ENCODE measurements around the gene GPSM1.

GPSM1 gene

DNA sequence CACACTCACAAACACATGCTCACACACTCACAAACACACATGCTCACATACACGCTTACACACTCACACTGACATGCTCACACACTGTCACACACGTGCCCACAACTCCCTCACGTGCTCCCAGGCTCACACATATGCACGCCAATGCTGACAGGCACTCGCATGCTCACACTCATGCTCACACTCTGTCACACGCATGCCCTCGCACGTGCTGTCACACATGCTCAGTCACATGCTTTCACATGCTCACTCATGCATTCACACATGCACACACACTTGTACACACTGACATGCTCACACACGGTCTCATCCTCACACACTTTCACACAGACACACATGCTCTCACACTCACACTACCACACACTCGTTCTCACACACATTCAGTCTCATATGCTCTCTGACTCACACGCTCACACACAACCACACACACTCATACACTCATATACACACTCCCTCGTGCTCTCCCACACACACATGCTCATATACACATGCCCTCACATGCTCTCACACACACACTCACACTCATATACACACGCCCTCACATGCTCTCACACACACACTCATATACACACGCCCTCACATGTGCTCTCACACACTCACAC lies 33.8 kb upstream of the GPSM1 start:
- TF ChIP-seq, protein P1, sequence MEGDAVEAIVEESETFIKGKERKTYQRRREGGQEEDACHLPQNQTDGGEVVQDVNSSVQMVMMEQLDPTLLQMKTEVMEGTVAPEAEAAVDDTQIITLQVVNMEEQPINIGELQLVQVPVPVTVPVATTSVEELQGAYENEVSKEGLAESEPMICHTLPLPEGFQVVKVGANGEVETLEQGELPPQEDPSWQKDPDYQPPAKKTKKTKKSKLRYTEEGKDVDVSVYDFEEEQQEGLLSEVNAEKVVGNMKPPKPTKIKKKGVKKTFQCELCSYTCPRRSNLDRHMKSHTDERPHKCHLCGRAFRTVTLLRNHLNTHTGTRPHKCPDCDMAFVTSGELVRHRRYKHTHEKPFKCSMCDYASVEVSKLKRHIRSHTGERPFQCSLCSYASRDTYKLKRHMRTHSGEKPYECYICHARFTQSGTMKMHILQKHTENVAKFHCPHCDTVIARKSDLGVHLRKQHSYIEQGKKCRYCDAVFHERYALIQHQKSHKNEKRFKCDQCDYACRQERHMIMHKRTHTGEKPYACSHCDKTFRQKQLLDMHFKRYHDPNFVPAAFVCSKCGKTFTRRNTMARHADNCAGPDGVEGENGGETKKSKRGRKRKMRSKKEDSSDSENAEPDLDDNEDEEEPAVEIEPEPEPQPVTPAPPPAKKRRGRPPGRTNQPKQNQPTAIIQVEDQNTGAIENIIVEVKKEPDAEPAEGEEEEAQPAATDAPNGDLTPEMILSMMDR (IDR thresholded peaks at IDR 0.05; ENCODE audit: low read depth, low read length, missing control alignments), result no peak
- in situ Hi-C loops (cut with HindIII; ENCODE audit: low pct_ligation_motif_present, low sequenced_read_pairs), result no loop called here
- H3K27ac ChIP-seq, result no peak overlapping the region
- DNase-seq, result no peak
- no peaks in the 10 kb centered on the region for H3K36me3 ChIP-seq (replicated peaks)
- H3K4me3 ChIP-seq (ENCODE audit: low read depth, low read length), result no peak overlapping the region
- H3K27me3 ChIP-seq (replicated peaks), result no peaks in the 10 kb centered on the region

DNA sequence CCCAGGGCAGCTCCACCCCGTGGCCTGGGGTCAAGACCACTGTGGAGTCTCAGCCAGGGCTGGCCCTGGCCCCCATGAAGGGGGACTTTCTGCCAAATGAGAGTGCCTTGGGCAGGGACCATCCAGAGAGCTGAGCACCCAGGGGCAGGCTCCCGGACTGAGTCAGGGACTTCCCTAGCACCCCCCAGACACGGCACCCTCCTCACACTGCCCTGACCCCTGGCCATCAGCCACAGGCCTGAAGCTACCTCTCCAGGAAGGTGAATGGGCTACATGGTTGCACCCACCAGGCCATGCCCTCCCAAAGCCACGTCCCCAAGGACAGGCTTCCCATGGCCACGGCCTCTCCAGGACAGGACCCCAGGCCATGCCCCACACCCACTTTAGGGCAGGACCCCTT lies 32.9 kb upstream of the GPSM1 start:
- H3K4me3 ChIP-seq (ENCODE audit: low read depth, low read length), result no peak overlapping the region
- TF ChIP-seq, protein P1 (IDR thresholded peaks at IDR 0.05; ENCODE audit: low read depth, low read length, missing control alignments), result no peak
- no peak for DNase-seq
- no peaks in the 10 kb centered on the region for H3K36me3 ChIP-seq (replicated peaks)
- no peak overlapping the region for H3K27ac ChIP-seq
- in situ Hi-C loops (cut with HindIII; ENCODE audit: low pct_ligation_motif_present, low sequenced_read_pairs), result no loop called here
- no peaks in the 10 kb centered on the region for H3K27me3 ChIP-seq (replicated peaks)

DNA sequence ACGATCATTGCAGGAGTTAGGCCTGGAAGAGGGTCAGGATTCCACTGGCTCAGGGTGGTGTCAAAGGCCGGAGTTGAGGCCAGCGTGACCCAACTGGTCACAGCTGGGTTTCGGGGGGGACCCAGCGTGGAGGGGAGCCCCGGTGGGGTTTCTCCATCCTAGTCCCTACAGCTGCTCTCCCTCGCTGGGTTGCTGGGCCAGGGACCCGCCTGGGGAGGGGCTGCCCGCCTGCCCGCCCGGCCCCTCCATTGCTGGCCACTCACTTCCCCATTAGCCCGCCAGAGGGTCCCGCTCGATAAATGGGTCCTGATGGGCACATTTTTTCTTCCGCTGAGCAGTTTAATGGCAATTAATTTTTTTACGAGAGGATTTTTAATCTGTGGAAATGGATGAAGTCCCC lies 32.3 kb upstream of the GPSM1 start:
- in situ Hi-C loops (cut with HindIII; ENCODE audit: low pct_ligation_motif_present, low sequenced_read_pairs), result no loop called here
- H3K36me3 ChIP-seq (replicated peaks), result no peaks in the 10 kb centered on the region
- no peak overlapping the region for H3K27ac ChIP-seq
- no peak for DNase-seq
- H3K4me3 ChIP-seq (ENCODE audit: low read depth, low read length), result no peak overlapping the region
- TF ChIP-seq, protein P1 (IDR thresholded peaks at IDR 0.05; ENCODE audit: low read depth, low read length, missing control alignments), result no peak
- no peaks in the 10 kb centered on the region for H3K27me3 ChIP-seq (replicated peaks)

DNA sequence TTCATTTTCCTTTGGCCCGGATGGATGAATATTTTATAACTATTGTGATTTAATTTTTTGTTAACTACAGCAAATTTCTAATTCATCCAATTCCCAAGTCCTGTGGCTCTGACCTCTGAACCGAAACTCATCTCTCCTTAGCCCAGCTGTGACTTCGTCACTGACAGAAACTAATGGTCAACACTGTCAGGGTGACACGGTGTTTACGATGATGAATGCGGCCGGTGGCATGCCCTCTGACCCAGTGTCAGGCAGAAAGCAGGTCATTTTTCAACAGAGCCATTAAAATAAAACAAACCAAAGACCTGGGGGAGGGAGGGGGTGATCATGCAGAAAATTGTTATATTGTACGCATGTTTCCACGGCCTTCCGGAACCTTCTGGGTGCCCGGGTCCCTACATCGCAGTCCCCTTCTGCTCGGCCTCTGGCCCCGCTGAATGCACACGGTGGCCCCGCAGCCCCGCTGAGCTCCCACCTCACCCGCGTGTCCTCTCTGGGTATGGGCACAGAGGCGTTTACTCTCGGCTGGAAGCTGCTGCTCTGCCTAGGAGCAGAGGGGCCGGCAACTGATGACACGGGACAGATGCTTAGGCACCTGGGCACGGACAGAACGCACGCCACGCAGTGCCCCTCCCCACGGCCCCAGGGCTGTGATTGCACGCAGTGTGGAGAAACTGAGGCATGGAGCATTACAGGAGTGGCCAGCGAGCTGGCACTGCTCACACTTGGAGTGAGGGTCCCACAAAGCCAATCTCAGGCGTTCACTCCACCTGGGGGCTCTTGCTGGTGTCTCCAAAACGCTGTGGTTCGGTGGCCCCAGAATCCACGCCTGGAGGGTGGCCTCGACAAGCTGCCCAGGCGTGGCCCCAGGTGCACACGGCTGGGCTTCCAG lies 31.6 kb upstream of the GPSM1 start:
- in situ Hi-C loops (cut with HindIII; ENCODE audit: low pct_ligation_motif_present, low sequenced_read_pairs), result no loop called here
- DNase-seq, result no peak
- Histone ChIP-seq H3K36me3 (replicated peaks) (no peaks in the 10 kb centered on the region), H3K27me3 (replicated peaks) (no peaks in the 10 kb centered on the region), H3K27ac (no peak overlapping the region), H3K4me3 (ENCODE audit: low read depth, low read length) (no peak overlapping the region)
- TF ChIP-seq, protein P1 (IDR thresholded peaks at IDR 0.05; ENCODE audit: low read depth, low read length, missing control alignments), result no peak

DNA sequence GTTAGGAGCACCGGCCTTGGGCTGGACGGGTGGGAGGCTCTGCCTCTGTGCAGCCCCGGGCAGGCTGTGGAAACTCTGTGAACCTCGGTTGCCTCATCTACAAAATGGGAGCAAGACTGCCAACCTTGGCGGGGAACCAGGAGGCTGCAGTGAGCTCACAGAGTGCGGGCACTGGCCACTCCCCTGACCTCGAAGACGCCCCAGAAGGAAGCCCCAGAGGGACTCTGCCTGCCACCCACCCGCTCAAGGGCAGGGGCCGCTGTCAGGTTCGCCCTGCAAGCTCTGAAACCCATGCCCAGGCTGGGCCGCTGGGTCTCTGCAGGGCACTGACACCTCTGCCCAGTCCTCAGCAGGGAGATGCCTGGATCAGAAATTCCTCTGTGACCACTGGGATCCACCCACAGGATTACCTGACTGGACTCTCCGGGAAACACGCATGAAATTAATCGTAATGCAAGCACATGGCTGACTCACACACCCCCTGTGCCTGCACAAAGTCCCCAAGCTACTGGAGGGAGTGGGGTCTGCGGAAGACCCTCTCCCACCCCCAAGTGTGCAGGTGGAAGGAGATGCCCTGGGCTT lies 30.8 kb upstream of the GPSM1 start:
- in situ Hi-C loops (cut with HindIII; ENCODE audit: low pct_ligation_motif_present, low sequenced_read_pairs), result no loop called here
- TF ChIP-seq, protein P1 (IDR thresholded peaks at IDR 0.05; ENCODE audit: low read depth, low read length, missing control alignments), result no peak

More for the DNA sequence above, 30.8 kb upstream of the GPSM1 start:
- DNase-seq, result no peak
- H3K27me3 ChIP-seq (replicated peaks), result no peaks in the 10 kb centered on the region
- no peak overlapping the region for H3K4me3 ChIP-seq (ENCODE audit: low read depth, low read length)
- H3K27ac ChIP-seq, result no peak overlapping the region
- H3K36me3 ChIP-seq (replicated peaks), result no peaks in the 10 kb centered on the region
